ENCODE measurements around the gene EPHA2.

The EPHA2 gene

GRCh38 chr1:16130827-16131226 is 25.0 kb downstream of the EPHA2 start:
- DNase-seq (ENCODE audit: low read depth) = no peak
- H3K4me3 ChIP-seq (ENCODE audit: low read length) = no peak overlapping the region
- TF ChIP-seq CTCF (conservative IDR thresholded peaks at IDR 0.05; ENCODE audit: low read depth, low read length) = no peak

DNA sequence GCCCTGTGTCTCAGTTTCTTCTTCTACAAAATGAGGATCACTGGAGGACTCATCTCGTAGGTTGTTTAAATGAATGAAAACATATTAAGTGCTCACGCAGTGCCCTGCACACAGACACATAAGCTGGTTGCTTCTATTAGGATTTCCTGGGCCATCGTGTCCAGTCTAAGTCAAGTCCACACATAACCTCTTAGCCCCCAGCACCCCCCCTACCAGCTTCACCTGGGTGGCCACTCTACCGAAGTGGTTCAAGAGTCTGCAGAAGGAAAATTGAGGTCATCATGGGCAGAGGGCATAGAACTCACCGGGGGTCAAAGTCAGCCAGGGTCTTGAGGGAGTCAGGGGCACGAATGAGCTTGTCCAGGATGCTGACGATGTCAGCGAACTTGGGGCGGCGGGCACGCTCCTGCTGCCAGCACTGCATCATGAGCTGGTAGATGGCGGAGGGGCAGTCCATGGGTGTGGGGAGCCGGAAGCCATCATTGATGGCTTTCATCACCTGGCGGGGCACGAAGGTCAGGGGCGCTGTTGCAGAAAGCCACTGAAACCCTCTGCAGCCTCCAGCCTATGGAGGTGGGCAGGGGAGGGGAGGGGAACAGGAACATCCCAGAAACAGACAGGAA is 25.8 kb downstream of the EPHA2 start:
- no peak for TF ChIP-seq CTCF (conservative IDR thresholded peaks at IDR 0.05; ENCODE audit: low read depth, low read length)
- no peak overlapping the region for H3K4me3 ChIP-seq (ENCODE audit: low read length)
- DNase-seq (ENCODE audit: low read depth) = no peak

DNA sequence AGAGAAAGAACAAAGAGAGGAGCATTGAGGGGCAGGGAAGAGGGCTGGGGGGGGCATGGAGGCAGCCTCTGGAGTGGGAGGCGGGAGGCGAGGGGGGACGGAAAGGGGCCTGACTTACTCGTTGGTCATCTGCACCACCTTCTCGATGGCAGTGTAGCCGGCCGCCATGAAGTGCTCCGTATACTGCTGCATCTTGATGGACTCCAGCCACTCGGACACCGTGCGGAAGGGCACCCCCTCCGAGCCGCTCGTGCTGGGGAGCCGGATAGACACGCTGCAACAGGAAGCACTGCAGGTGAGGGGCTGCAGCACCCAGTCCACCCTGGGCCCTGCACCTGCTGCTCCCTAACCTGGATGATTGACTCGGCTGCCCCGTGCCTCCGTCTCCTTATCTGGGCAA is 26.6 kb downstream of the EPHA2 start:
- DNase-seq (ENCODE audit: low read depth) = no peak
- H3K4me3 ChIP-seq (ENCODE audit: low read length) = no peak overlapping the region
- no peak for TF ChIP-seq CTCF (conservative IDR thresholded peaks at IDR 0.05; ENCODE audit: low read depth, low read length)

DNA sequence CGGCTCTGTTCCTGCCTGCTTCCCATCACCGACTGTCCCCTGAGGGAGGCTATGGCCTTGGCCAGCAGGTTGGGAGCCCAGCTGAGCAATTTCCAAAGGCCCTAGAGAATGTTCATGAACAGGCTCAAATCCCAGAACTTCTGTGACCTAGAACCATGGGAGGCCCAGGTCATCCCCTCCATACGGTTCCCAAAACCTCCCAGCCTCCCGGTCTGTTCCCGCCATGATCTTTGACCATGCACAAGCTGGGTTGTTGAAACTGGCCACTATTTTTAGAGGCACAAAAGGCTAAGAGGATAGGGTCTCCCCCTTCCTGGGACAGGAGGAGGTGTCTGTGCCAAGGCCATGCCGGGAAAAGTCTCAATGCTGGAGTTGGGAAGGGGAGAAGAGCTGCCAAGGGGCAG is 27.5 kb downstream of the EPHA2 start:
- TF ChIP-seq CTCF (conservative IDR thresholded peaks at IDR 0.05; ENCODE audit: low read depth, low read length) = no peak
- H3K4me3 ChIP-seq (ENCODE audit: low read length) = no peak overlapping the region
- no peak for DNase-seq (ENCODE audit: low read depth)

DNA sequence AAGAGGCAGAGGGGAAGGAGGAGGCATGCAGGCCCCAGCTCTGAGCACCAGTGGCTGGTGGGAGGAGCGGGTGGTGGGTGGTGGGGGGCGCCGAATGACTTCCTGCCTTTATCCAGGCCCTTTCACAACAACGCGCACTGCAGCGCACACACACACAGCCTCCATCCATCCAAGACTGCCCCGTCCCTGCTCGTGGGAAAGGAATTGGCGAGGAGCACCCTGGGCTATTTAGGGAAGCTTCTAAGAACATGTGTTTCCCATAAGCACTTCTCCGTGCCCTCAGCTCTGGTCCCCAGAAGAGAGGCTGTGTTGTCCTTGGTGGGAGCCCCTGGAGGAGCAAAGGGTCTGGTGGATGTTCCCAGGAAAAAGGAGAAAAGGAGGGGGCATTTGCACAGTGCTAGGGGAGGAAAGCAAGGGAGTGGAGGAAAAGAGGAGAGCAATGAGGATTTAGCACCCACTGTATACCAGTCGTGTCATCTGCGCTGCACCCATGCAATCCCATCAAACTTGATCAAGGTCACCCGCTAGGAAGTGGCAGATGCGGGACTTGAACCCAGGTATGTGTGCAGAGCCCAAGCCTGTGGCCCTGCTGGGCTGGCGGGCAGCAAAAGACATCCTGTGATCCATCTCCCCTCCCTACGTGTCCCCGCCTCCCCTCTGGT is 28.1 kb downstream of the EPHA2 start:
- DNase-seq (ENCODE audit: low read depth) = no peak
- no peak for TF ChIP-seq CTCF (conservative IDR thresholded peaks at IDR 0.05; ENCODE audit: low read depth, low read length)
- H3K4me3 ChIP-seq (ENCODE audit: low read length) = no peak overlapping the region

DNA sequence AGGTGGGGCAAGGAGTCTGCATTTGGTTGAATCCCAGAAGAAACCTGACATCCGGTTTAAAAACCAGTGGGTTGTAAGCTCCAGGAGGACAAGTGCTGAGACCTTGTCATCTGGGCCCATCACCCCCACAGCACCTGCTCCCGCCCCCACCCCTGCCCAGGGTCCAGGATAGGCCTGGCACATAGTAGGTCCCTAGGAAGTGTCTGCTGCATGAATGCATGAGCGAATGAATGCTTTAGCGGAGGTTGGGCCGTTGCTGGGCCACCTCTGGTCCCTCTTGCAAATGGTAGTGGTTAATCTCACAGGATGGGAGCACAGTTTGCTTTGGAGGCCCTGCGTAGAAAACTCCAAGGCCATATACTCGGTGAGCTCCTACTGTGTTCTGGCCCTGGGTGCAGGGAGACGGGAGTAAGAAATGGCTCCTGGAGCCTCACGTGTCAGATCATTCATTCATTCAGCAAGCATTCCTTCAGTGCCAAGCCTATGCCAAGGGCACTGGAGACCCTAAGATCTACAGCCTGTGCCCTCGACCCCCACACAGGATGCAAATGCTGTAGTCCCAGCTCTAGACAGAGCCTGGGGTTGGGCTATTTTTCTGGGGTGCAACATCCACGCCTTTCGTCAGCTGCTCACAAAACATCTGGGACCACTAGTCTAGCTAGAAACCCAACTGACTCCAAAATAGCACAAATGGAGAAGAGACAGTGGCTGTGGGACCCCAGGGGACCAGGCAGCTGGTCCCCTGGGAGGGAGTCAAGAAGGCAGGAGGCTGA is 28.9 kb downstream of the EPHA2 start:
- no peak overlapping the region for H3K4me3 ChIP-seq (ENCODE audit: low read length)
- DNase-seq (ENCODE audit: low read depth) = no peak
- TF ChIP-seq CTCF (conservative IDR thresholded peaks at IDR 0.05; ENCODE audit: low read depth, low read length) = no peak
